HG03025 (cell line): ENCODE measurements around the gene BAG5.

Experiments
- ATAC-seq: cut with Tn5 transposase; IDR thresholded peaks from one replicate; pipeline ENCODE4 v1.9.1; 2021; ENCODE audit warnings: mild to moderate bottlenecking, moderate library complexity; ENCODE audit not compliant: unreplicated experiment, low FRiP score

The BAG5 gene

GRCh38 chr14:103510724-103511693 is 51.4 kb downstream of the BAG5 start:
- ATAC-seq = no peak

DNA sequence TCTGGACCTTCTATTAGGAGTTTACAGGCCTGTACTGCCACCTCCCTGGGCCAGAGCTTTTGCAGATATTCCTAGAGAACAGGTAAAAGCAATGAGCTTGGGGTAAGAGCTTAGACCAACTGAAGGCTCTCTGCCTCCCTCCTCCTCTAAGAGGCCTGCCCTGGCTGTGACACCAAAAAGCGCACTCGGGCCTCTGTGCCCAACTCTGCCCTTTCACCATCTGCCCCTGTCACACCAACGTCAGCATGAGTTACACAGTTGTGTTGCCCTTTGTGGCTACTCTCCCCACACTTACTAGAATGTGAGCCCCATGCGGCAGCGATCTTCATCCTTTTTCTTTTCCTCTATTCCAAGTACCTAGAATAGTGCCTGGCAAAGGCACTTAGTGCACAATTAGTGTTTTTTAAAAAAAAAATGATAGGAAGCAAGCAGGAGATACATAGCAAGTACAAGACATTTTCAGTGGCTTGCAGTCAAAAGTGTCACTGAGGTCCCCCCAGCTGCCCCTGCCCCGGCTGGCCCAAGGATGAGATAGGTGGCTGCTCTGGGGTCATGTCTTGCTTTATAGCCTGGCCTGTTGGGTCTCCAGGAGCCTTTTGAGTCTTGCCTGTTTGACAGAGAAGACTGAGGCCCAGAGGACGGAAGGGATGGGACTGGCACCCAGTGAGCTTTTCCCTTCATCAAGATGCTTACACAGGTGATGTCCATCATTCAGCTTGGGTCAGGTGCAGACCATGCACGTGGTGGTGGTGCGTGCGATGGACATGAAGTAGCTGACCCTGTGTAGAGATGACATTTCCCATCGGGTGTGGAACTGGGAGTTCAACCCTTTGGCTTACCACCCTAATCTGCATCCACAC is 52.4 kb downstream of the BAG5 start:
- no peak for ATAC-seq

DNA sequence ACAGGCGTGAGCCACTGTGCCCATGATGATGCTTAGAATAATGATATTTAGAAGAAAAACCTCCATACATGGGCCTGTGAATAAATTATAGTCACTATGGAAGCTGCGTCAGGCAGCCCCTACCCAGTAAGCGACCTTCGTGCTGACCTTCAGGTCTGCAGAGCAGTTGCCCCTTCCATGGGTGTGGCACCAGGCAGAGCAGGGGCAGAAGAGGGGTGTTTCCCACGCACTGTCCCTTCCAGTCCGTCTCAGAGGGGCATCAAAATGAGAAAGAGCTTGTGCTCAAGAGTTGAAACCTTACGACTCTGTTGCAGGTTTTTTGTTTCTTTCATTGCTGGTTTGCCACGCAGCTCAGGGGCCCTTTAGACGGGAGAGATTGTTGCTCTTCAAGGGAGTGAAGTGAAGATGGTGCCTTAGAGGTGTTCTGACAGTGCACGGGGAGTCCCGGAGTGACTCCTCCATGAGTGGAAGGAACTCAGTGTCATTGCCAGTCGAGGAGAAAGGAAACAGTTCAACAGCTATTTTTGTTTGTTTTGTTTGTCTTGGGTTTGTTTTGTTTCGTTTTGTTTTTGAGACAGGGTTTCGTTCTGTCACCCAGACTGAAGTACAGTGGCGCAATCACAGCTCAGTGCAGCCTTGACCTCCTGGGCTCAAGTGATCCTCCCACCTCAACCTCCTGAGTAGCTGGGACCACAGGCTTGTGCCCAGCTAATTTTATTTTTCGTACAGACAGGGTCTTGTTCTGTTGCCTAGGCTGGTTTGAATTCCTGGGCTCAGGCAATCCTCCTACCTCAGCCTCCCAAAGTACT is 53.7 kb downstream of the BAG5 start:
- ATAC-seq = no peak

DNA sequence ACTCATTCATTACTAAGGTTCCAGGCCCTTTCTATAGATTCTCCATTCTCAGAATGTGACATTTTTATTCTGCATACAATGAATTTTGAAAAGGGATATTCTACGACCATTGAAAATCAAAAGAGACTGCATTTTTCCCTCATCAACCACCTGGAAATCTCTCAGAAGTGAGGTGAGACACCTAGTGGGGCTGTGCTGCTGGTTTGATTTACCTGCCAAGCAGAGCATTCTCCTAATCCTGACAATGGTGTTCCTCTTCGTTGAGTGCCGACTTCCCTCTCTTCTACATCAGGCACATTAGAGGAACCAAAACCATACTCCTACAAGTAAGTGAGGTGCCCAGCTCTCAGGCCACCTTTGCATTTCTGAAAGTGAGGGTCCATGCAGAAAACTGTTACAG is 54.7 kb downstream of the BAG5 start:
- ATAC-seq = no peak
